Effector memory CD4-positive, alpha-beta T cell (primary cell): ENCODE results near the gene DNASE1.

Experiments used
- DNase-seq, 3 donors: peaks; one replicate each; pipeline ENCODE4 v3.0.0-alpha.2; 2020
- H3K27ac ChIP-seq: 2 replicates; pipeline ENCODE4 v1.7.0; 2013; ENCODE audit warnings: mild to moderate bottlenecking, low read length, moderate library complexity; ENCODE audit not compliant: insufficient read depth, poor library complexity, severe bottlenecking
- H3K27me3 ChIP-seq: replicated peaks from 2 replicates; pipeline ENCODE4 v1.7.0; 2013; ENCODE audit warnings: mild to moderate bottlenecking, low read length; ENCODE audit not compliant: insufficient read depth, control insufficient read depth, poor library complexity, severe bottlenecking
- H3K36me3 ChIP-seq: 2 replicates; pipeline ENCODE4 v1.7.0; 2013; ENCODE audit warnings: mild to moderate bottlenecking, low read length, moderate library complexity; ENCODE audit not compliant: control insufficient read depth, insufficient read depth
- H3K4me1 ChIP-seq: 2 replicates; pipeline ENCODE4 v1.7.0; 2013; ENCODE audit warnings: low read length, mild to moderate bottlenecking; ENCODE audit not compliant: control insufficient read depth, insufficient read depth, poor library complexity, severe bottlenecking
- H3K4me3 ChIP-seq: 2 replicates; pipeline ENCODE4 v1.7.0; 2013; ENCODE audit warnings: low read length, low read depth, mild to moderate bottlenecking; ENCODE audit not compliant: insufficient read depth, poor library complexity, severe bottlenecking
- H3K9me3 ChIP-seq: 2 replicates; pipeline ENCODE4 v1.7.0; 2013; ENCODE audit warnings: mild to moderate bottlenecking, low read length, moderate library complexity; ENCODE audit not compliant: control insufficient read depth

The DNASE1 gene

GRCh38 chr16:3675601-3676130 lies 21.2 kb downstream of the DNASE1 start:
- Histone ChIP-seq H3K27me3 (no peaks in the 10 kb centered on the region), H3K4me1 (no peaks in the 10 kb centered on the region), H3K36me3 (peaks cover 51% of the 10 kb centered on the region), H3K9me3 (no peaks in the 10 kb centered on the region), H3K27ac (no peak overlapping the region), H3K4me3 (no peak overlapping the region)
- DNase-seq: no peak

GRCh38 chr16:3677994-3678393 lies 23.5 kb downstream of the DNASE1 start:
- no peaks in the 10 kb centered on the region for H3K4me1 ChIP-seq
- H3K36me3 ChIP-seq: peaks cover 48% of the 10 kb centered on the region
- no peak overlapping the region for H3K4me3 ChIP-seq
- DNase-seq: no peak
- H3K9me3 ChIP-seq: no peaks in the 10 kb centered on the region
- H3K27ac ChIP-seq: no peak overlapping the region
- no peaks in the 10 kb centered on the region for H3K27me3 ChIP-seq

GRCh38 chr16:3681206-3681605 lies 26.7 kb downstream of the DNASE1 start:
- Histone ChIP-seq H3K9me3 (no peaks in the 10 kb centered on the region), H3K27ac (no peak overlapping the region), H3K4me3 (no peak overlapping the region), H3K4me1 (no peaks in the 10 kb centered on the region), H3K27me3 (no peaks in the 10 kb centered on the region), H3K36me3 (peaks cover 46% of the 10 kb centered on the region)
- DNase-seq: no peak

- H3K36me3 ChIP-seq: peaks cover 40% of the 10 kb centered on the region
- H3K27ac ChIP-seq: no peak overlapping the region
- DNase-seq: no peak
- H3K4me3 ChIP-seq: no peak overlapping the region
- H3K27me3 ChIP-seq: no peaks in the 10 kb centered on the region
- H3K4me1 ChIP-seq: peaks cover 4% of the 10 kb centered on the region
- no peaks in the 10 kb centered on the region for H3K9me3 ChIP-seq
Observed at GRCh38 chr16:3687021-3687420, 32.5 kb downstream of the DNASE1 start.

GRCh38 chr16:3687792-3688191 lies 33.3 kb downstream of the DNASE1 start:
- H3K4me1 ChIP-seq: peaks cover 4% of the 10 kb centered on the region
- no peaks in the 10 kb centered on the region for H3K9me3 ChIP-seq
- no peak overlapping the region for H3K4me3 ChIP-seq
- no peaks in the 10 kb centered on the region for H3K27me3 ChIP-seq
- H3K27ac ChIP-seq: no peak overlapping the region
- H3K36me3 ChIP-seq: peaks cover 40% of the 10 kb centered on the region
- DNase-seq: no peak

GRCh38 chr16:3689731-3690130 lies 35.2 kb downstream of the DNASE1 start:
- Histone ChIP-seq H3K4me3 (no peak overlapping the region), H3K27ac (no peak overlapping the region)

GRCh38 chr16:3690470-3690928 lies 36.0 kb downstream of the DNASE1 start:
- peaks cover 29% of the 10 kb centered on the region for H3K36me3 ChIP-seq
- no peaks in the 10 kb centered on the region for H3K9me3 ChIP-seq
- no peak overlapping the region for H3K27ac ChIP-seq
- no peak overlapping the region for H3K4me3 ChIP-seq
- no peaks in the 10 kb centered on the region for H3K27me3 ChIP-seq
- peak; percentile 61 to 68 (median 66) for DNase-seq
- peaks cover 4% of the 10 kb centered on the region for H3K4me1 ChIP-seq

More at GRCh38 chr16:3689731-3690130, 35.2 kb downstream of the DNASE1 start:
- H3K9me3 ChIP-seq: no peaks in the 10 kb centered on the region
- peaks cover 35% of the 10 kb centered on the region for H3K36me3 ChIP-seq
- no peak for DNase-seq
- H3K4me1 ChIP-seq: peaks cover 4% of the 10 kb centered on the region
- H3K27me3 ChIP-seq: no peaks in the 10 kb centered on the region

- DNase-seq: no peak
- Histone ChIP-seq H3K27ac (no peak overlapping the region), H3K4me3 (no peak overlapping the region)
Observed at GRCh38 chr16:3690980-3691720, 36.7 kb downstream of the DNASE1 start.

GRCh38 chr16:3691761-3692160 lies 37.3 kb downstream of the DNASE1 start:
- Histone ChIP-seq H3K9me3 (no peaks in the 10 kb centered on the region), H3K27me3 (no peaks in the 10 kb centered on the region), H3K27ac (no peak overlapping the region), H3K4me1 (peaks cover 4% of the 10 kb centered on the region), H3K4me3 (no peak overlapping the region), H3K36me3 (peaks cover 18% of the 10 kb centered on the region)
- no peak for DNase-seq

More at GRCh38 chr16:3690980-3691720, 36.7 kb downstream of the DNASE1 start:
- Histone ChIP-seq H3K4me1 (peaks cover 4% of the 10 kb centered on the region), H3K9me3 (no peaks in the 10 kb centered on the region), H3K27me3 (no peaks in the 10 kb centered on the region), H3K36me3 (peaks cover 23% of the 10 kb centered on the region)

GRCh38 chr16:3694051-3694450 lies 39.6 kb downstream of the DNASE1 start:
- no peaks in the 10 kb centered on the region for H3K27me3 ChIP-seq
- DNase-seq: no peak
- no peak overlapping the region for H3K4me3 ChIP-seq
- no peaks in the 10 kb centered on the region for H3K9me3 ChIP-seq
- H3K27ac ChIP-seq: no peak overlapping the region
- peaks cover 6% of the 10 kb centered on the region for H3K4me1 ChIP-seq
- no peaks in the 10 kb centered on the region for H3K36me3 ChIP-seq
